Measurements from ENCODE around the gene MAP2K6.

GRCh38 chr17:69477903-69478266, 63.4 kb downstream of the MAP2K6 start:
- TF ChIP-seq CTCF (IDR thresholded peaks at IDR 0.05), result no peak
- no peak for TF ChIP-seq POLR2A (IDR thresholded peaks at IDR 0.05)

Data from Peyer's patch (tissue), 4 donors.